Stimulated activated CD8-positive, alpha-beta memory T cell treated with anti-CD3 and anti-CD28 coated beads, Interleukin-4, amount 100 ng/mL, for 1 hour (primary cell): Measurements from ENCODE around the gene FYCO1.

Experiments
- DNase-seq, 2 donors: peaks; one replicate each; pipeline ENCODE4 v3.0.0-alpha.2; 2020; ENCODE audit warnings: low read depth in 2 of 2, low spot score in 1 of 2

FYCO1 gene

GRCh38 chr3:45984331-45985312 is 11.0 kb downstream of the FYCO1 start:
- no peak for DNase-seq

DNA sequence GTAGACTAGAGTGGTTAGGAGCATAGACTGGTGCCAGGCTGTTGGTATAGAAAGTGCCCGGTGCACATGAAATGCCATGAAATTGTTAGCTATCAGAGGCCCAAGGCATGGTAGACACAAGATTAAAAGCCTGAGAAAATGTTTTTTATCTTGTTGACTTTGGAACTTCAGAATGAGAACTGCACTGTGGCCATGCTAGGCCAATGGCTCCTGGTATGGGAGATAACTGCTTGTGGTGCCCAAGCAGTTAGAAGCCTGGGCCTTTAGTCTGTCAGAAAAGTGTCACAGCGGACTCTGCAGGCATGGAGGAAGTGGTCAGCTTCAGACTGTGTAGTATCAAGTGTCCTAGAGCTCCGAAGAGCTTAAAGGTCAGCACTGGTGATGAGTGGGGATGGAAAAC is 11.9 kb downstream of the FYCO1 start:
- DNase-seq, result no peak

- DNase-seq, result no peak
Measured at GRCh38 chr3:45981346-45982074, 14.1 kb downstream of the FYCO1 start.

DNA sequence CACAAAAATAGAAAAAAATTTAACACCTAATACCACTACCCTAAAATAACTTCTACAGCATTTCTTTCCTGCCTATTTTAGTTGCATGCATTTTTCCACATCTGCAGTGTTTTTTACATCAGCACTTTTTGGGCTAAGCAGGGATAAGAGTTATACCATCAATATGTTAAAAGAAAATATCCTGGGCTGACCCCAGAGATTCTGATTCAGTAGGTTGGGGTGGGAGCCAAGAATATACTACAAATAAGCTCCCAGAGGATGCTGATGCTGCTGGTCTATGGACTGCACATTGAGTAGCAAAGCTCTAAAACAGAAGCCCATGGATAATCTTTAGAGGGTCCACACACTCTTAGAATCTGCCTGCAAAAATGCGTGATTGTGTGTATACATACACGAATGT is 14.8 kb downstream of the FYCO1 start:
- no peak for DNase-seq

- no peak for DNase-seq
Measured at GRCh38 chr3:45980229-45980813, 15.3 kb downstream of the FYCO1 start.

- no peak for DNase-seq
Measured at GRCh38 chr3:45979378-45979777, 16.2 kb downstream of the FYCO1 start.

DNA sequence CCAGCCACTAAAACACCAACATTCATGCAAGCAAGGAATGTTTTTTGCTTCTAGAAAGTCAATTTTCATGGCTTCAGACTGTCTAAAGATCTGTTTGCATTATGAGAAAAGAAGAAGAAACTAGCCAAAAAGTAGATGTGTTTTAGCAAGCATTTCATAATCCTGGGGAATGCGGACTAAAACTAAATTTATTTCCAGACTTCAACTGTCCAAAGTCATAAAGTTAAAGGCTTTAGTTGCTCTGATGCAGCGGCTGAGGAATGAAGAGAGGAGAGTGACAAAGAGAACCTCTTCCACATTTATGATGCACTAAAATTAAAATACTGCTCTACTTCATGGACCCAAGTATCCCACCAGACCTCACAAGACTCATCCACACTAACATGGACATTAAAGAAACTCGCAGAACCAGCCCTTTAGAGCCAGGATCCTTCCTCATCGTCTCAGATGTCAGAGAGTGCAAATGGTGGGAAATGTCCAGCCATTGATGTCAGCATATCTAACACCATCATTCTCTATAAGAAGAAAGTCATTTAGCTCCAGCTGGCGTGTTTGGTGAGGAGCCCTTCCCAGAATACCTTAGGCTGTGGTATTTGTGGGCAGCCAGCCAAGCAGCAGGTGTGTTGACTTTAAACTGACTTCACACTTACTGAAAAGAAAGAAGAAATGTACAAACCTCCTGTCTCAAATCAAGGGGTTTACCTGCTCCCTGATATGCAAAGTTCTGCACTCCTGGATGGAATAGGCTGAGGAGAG is 17.4 kb downstream of the FYCO1 start:
- DNase-seq, result no peak

DNA sequence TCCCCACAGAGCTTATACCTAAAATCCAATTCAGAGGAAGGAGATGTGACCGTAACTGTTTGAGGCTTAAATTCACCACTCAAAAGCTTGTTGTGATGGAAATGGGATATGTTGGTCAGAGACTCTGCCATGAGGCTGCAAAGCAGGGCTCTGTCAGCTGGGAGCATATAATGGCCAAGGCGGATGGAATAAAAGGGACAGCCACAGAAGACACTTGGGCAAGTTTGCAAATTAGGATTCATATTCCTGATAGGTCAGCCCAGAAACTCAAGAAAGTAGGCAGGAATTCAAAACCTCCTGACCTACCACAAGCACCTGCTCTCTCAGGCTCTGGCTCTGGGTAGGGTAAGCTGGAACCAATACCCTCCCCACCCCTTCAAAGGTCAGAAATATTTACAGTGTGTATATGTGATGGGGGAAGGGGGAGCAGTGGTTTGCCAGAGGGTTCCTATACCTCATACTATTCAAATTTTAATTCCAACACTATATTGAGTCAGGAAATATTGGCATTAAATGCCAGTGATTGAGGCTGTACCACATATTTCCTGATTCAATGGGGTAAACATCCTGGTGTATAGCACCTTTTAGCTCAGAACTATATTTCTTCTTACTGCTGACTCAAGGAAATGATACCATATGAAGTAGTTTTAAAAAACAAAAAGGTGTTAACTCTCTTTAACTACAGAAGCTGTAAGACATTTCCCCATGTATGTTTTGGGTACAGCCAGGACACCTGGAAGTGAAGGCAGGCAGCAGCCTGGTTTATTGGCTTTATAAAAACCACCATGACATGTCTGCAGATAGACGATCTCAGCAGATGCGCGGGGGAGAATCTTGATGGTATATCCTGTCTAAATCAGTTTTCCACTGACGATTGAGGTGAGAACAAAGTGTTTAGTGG is 19.2 kb downstream of the FYCO1 start:
- no peak for DNase-seq

- no peak for DNase-seq
Measured at GRCh38 chr3:45975686-45976085, 19.9 kb downstream of the FYCO1 start.

DNA sequence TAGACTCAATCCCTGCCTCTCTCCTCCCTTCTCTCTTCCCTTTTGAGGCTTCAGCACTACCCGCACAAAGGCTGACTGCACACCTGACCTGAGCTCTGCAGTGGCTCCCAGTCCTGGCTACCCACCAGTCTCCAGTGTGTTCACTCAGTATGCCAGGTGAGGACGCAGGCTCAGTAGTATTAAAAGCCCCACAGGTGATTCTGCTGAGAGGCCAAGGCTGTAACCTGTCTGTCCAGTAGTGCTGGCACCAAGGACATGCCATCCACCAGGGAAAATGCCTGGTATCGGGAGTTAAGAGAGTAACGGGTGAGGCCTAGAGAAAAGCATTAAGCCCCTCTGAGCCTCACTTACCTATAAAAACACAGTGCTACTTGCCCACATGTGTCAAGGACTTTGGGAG is 20.9 kb downstream of the FYCO1 start:
- DNase-seq, result no peak

DNA sequence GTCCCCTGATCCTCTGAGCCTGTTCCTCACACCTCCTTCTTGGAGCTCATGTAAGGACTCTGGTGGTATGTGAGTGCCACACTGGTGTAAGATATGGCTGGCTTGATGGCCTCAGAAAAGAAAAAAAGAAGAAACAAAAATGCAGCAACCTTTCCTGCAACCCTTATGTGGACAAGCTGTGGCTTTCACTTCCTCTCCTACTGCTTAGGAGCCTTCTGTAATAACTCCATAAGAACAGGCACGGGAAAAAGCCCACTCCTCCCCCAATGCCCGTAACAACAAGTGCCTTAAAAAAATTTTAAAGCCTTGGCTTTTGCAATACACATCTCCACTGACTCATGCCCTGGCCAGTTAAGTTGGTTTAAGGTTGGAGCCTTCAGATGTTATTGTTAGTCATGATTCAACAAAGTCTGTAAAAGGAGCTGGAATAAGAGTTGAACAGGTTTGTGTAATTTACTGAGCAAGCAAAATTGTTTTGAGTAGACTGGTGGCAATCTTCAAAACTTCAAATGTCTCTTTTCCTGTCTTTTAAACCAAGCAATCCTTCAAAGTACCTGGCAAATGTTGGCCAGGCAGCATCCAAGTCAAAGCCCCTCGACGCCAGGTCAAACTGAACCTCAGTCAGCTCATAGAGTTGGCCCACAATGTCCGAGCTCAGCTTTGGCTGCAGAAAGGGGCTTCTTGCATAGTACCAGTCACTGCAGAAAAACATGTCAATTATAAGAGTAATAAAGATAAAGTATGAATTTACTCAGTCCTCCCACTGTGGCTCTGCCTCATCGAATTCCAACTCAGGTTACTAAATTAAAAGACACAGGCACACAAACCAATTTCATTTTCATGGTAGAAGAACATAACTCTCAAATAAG is 22.9 kb downstream of the FYCO1 start:
- DNase-seq, result no peak

DNA sequence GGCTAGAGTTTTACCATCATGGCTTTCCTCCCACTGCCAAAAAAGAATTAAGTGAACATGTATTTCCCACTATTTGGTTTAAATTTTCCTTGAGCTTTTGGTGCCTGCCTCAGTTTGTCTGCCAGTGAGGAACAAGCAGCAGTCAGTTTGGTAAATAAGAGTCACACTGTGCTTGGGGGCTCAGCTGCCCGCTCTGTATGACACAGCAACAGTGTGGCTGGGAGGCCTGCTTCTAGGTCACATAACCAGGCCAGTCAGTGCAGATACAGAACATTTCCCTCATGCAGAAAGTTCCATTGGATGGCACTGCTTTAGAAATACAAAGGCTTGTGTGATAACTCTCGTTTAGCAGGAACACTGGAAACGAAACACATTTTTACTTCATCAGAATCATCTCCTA is 25.7 kb downstream of the FYCO1 start:
- DNase-seq, result no peak

- no peak for DNase-seq
Measured at GRCh38 chr3:45969116-45969515, 26.5 kb downstream of the FYCO1 start.

- DNase-seq, result no peak
Measured at GRCh38 chr3:45968706-45969105, 26.9 kb downstream of the FYCO1 start.

DNA sequence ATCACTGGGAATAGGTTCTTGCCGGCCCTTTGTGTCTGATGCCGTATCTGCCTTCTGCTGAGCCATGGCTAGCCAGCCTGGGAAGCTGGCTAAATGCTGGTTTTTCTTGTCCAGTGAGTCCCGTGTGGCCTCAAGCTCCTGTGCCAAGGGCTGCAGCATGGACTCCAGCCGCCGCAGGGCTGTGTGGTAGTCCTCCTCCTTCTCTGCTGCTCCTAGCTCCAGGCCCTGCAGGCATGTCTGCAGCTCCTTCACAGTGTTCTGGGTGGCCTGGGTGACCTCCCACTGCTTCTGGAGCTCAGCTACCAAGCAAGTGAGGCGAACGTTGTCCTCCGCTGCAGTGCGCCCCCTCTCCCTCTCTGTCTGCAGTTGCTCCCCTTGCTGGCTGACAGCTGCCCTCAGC is 27.5 kb downstream of the FYCO1 start:
- no peak for DNase-seq

- DNase-seq, result no peak
Measured at GRCh38 chr3:45967724-45968123, 27.9 kb downstream of the FYCO1 start.

- no peak for DNase-seq
Measured at GRCh38 chr3:45966950-45967640, 28.5 kb downstream of the FYCO1 start.

- DNase-seq, result no peak
Measured at GRCh38 chr3:45966371-45966791, 29.2 kb downstream of the FYCO1 start.

GRCh38 chr3:45965653-45966052 is 30.0 kb downstream of the FYCO1 start:
- no peak for DNase-seq
